BE2C (cell line): ENCODE results near the gene ABHD2.

Source experiments
- DNase-seq: peaks from one replicate; pipeline ENCODE4 v3.0.0-alpha.2; 2020
- H3K27me3 ChIP-seq: fragments of 250-450 bp; sonication (Bioruptor Pico); 2 replicates; pipeline ENCODE4 v1.5.1; 2020; ENCODE audit warnings: mild to moderate bottlenecking
- H3K36me3 ChIP-seq: fragments of 250-450 bp; sonication (Bioruptor Pico); 2 replicates; pipeline ENCODE4 v1.5.1; 2020; ENCODE audit warnings: mild to moderate bottlenecking
- H3K4me1 ChIP-seq: fragments of 250-450 bp; sonication (Bioruptor Pico); 2 replicates; pipeline ENCODE4 v1.5.1; 2020
- H3K4me3 ChIP-seq: 2 replicates; pipeline ENCODE4 v1.5.1; 2011; ENCODE audit warnings: low read depth, low read length
- H3K9me3 ChIP-seq: fragments of 250-450 bp; sonication (Bioruptor Pico); 2 replicates; pipeline ENCODE4 v1.5.1; 2020
- CTCF ChIP-seq: IDR thresholded peaks from 2 replicates; pipeline ENCODE4 v1.5.1; 2012; ENCODE audit warnings: mild to moderate bottlenecking, low read depth, low read length

ABHD2 gene

DNA sequence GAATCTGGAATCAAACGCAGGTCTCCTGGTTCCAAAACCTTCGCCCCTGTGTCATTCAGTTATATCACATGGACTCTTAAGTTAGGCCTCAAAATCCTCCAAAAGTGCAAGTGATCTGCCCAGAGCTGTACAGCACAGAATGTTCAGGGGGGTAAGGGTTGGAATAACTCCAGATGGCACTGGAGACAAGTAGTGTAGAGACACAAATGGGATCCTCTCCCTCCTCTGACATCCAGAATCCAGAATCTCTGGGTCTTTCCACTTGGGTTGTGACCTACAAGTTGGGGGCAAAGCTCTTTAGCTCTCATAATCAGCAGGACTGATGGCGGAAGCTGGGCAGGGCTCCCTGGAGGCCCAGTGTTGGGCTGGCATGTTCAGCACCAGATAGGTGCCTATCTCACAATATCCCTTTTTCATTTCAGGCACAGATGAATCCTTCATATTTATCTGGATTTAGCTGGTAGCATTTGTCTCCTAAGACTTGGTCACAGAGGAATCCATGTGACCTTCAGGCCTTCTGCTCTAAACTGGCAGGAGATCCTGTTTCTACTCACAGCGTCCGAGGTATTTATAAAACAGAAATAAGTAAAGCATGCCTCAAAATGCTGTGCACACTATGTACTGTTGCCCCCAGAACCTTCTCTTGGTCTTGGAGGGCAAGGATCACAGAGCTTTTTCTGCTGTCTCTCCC, 15.4 kb downstream of the ABHD2 start:
- no peak overlapping the region for H3K4me3 ChIP-seq
- peaks cover 15% of the 10 kb centered on the region for H3K36me3 ChIP-seq
- TF ChIP-seq CTCF = no peak
- no peaks in the 10 kb centered on the region for H3K27me3 ChIP-seq
- no peaks in the 10 kb centered on the region for H3K9me3 ChIP-seq
- DNase-seq = no peak
- peaks cover 13% of the 10 kb centered on the region for H3K4me1 ChIP-seq

DNA sequence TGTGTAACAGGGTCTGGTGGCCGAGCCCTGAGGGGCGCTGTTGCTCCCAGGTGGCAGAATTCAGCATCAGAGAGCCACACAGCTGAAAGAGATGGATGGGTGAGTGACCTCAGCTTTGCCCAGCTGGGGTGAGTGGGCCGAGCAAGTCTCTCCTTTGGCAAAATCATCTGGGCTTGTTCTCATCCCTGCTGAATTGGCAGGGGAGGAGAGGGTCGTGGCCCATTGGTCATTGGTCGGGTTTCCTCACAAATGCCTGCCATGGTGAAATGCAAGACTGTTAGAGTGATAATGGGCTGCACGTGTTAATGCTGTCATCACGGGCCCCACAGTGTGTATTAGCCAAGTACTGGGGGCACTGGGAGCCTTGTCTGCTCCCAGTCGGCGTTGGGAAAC, 15.9 kb downstream of the ABHD2 start:
- Histone ChIP-seq H3K4me3 (no peak overlapping the region), H3K27me3 (no peaks in the 10 kb centered on the region), H3K9me3 (no peaks in the 10 kb centered on the region), H3K36me3 (peaks cover 15% of the 10 kb centered on the region), H3K4me1 (peaks cover 18% of the 10 kb centered on the region)
- TF ChIP-seq CTCF = no peak
- DNase-seq = no peak

- Histone ChIP-seq H3K4me1 (peaks cover 23% of the 10 kb centered on the region), H3K4me3 (no peak overlapping the region), H3K27me3 (no peaks in the 10 kb centered on the region), H3K9me3 (no peaks in the 10 kb centered on the region), H3K36me3 (peaks cover 15% of the 10 kb centered on the region)
- DNase-seq = no peak
- TF ChIP-seq CTCF = no peak
Measured at GRCh38 chr15:89105147-89105546, 16.9 kb downstream of the ABHD2 start.

DNA sequence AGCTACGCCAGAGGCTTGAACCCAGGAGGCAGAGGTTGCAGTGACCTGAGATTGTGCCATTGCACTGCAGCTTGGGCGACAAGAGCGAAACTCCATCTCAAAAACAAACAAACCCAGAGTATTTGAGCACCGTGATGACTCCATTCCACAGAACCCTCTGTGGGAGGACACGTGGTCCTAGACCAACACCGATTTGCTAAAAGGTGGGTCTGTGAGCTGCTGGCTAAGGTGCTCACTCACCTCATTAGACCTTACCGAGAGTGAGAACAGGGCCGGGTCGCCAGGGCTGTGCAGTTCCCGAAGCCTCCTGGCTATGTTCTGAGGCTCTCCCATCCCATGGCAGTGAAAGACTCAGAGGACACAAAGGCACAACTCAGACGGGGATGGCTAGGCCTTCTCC, 17.9 kb downstream of the ABHD2 start:
- H3K4me1 ChIP-seq = peaks cover 25% of the 10 kb centered on the region
- H3K4me3 ChIP-seq = no peak overlapping the region
- peaks cover 15% of the 10 kb centered on the region for H3K36me3 ChIP-seq
- no peaks in the 10 kb centered on the region for H3K9me3 ChIP-seq
- DNase-seq = no peak
- H3K27me3 ChIP-seq = no peaks in the 10 kb centered on the region
- TF ChIP-seq CTCF = no peak

GRCh38 chr15:89107984-89108383, 19.7 kb downstream of the ABHD2 start:
- Histone ChIP-seq H3K4me3 (no peak overlapping the region), H3K36me3 (peaks cover 15% of the 10 kb centered on the region), H3K9me3 (no peaks in the 10 kb centered on the region), H3K4me1 (peaks cover 32% of the 10 kb centered on the region), H3K27me3 (no peaks in the 10 kb centered on the region)
- no peak for TF ChIP-seq CTCF
- DNase-seq = no peak

- peak; percentile 28 for DNase-seq
- no peak for TF ChIP-seq CTCF
- Histone ChIP-seq H3K27me3 (no peaks in the 10 kb centered on the region), H3K36me3 (peaks cover 15% of the 10 kb centered on the region), H3K4me3 (no peak overlapping the region), H3K4me1 (peaks cover 35% of the 10 kb centered on the region), H3K9me3 (no peaks in the 10 kb centered on the region)
Measured at GRCh38 chr15:89108835-89109234, 20.6 kb downstream of the ABHD2 start.
